G401.6 (cell line): ENCODE measurements around the gene IDH3G.

ENCODE experiments used
- FAIRE-seq: peaks from 2 replicates; lab custom pipeline; 2012; peaks lifted over from hg19 to GRCh38; lab: Jason Lieb, UNC

Gene IDH3G

DNA sequence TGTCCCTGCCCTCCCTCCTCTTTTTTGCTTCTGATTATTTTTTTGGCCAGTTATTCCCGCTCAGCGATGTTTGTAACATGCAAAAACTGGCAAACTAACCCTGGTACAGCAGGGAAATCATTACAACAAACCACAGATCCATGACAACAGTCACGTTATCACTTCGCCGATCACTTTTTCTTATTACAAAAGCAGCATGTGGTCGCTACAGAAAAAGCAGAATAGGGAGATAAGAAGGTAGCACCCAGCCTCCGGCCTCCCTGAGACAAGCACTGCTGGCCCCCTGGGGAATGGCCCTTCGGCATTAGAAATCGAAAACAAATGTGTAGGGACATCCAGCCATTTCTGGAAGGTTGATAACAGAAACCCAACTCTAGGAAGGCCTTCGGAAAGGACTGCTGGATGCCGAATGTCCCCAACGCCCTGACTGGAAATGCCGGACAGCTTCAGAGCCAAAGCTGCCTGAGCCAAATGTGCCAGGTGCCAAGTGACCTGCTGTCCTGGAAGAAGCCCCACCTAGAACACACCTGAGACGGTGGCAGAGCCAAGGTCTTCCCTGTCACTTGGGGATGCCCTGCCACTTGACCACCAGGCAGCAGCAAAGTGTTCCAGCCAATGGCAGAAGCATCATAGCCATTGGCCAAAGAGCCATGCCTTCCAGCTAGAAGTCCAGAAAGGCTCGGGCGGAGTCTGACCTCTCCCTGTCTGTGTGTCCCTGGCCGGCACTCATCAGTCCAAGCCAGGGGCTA lies 2.9 kb downstream of the IDH3G start:
- FAIRE-seq, result no peak

GRCh38 chrX:153789654-153790053 lies 4.5 kb downstream of the IDH3G start:
- FAIRE-seq, result no peak

DNA sequence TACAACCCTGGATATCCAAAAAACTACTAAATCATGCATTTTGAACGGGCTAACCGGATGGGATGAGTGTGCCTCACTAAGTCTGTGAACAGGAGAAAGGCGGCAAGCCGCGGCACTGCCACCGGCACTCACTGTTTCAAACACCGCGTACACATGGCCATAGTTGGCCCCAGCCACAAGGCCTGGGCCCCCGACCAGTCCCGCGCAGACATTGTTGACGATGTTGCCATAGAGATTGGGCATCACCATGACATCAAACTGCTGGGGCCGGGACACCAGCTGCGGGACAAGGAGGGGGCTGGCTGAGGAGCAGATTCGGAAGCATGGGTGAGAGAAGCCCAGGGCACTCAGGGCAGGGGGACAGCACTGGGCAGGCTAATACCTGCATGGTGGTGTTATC lies 7.5 kb downstream of the IDH3G start:
- no peak for FAIRE-seq

- no peak for FAIRE-seq
Measured at GRCh38 chrX:153784325-153784967, 9.7 kb downstream of the IDH3G start.

DNA sequence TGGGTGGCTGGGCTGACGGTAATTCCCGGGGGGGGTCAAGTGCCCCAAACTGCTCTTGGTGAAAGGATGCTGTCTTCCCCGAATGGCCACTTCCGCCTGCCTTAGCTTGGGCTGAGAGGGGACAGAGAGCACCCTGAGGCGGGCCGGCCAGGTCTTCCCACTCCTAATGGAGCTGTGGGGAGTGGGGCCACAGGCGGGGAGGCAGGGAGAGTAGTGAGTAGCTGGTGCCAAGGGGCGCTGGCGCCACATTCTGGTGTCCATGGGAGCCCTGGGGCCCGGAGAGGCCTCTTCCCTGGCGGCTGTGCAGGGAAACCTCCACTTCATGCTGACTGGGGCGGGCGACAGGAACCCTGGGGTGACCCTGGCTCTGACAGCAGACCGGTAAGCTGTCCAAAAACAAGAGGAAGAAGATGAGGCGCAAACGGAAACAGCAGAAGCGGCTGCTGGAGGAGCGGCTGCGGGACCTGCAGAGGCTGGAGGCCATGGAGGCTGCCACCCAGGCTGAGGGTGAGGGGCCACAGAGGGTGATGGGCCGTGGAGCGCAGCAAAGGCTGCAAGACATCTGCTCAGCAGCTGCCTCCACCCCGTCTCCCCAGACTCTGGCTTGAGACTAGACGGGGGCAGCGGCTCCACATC lies 10.7 kb downstream of the IDH3G start:
- no peak for FAIRE-seq

DNA sequence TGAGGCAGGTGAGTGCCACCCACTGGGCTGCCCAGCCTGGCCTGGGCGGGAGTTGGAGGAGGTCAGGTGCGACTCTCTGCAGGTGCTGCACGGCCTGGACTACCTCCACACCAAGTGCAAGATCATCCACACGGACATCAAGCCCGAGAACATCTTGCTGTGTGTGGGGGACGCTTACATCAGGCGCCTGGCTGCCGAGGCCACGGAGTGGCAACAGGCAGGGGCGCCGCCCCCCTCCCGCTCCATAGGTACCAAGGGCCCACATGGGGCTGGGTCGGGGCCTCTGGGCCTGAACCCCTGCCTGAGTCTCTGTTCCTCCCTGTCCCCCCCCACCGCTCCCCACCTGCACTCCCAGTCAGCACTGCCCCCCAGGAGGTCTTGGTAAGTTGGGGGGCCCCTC lies 11.3 kb downstream of the IDH3G start:
- no peak for FAIRE-seq

GRCh38 chrX:153782313-153782712 lies 11.9 kb downstream of the IDH3G start:
- FAIRE-seq, result no peak

DNA sequence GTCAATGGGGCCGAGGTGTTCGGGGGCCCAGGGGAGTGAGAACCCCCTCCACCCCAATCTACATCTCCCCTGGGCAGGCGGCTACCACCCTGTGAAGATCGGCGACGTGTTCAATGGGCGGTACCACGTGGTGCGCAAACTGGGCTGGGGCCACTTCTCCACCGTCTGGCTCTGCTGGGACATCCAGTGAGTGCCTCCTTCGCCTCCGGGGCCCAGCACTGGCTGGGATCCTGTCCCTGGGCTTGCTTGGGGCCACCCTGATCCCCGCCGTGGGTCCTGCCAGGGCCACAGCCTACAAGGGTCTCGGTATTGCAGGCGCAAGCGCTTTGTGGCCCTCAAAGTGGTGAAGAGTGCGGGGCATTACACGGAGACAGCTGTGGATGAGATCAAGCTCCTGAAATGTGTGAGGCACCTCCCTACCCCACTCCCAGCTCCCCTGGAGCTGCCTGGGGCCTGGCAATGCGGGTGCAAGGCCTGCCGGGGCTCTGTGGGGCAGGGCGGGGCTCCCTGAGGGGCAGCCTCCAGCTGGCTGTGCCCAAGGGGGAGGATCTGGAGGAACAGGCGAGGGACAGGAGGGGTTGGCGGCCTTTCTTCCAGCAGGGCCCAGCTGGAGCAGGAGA lies 12.6 kb downstream of the IDH3G start:
- FAIRE-seq, result no peak

DNA sequence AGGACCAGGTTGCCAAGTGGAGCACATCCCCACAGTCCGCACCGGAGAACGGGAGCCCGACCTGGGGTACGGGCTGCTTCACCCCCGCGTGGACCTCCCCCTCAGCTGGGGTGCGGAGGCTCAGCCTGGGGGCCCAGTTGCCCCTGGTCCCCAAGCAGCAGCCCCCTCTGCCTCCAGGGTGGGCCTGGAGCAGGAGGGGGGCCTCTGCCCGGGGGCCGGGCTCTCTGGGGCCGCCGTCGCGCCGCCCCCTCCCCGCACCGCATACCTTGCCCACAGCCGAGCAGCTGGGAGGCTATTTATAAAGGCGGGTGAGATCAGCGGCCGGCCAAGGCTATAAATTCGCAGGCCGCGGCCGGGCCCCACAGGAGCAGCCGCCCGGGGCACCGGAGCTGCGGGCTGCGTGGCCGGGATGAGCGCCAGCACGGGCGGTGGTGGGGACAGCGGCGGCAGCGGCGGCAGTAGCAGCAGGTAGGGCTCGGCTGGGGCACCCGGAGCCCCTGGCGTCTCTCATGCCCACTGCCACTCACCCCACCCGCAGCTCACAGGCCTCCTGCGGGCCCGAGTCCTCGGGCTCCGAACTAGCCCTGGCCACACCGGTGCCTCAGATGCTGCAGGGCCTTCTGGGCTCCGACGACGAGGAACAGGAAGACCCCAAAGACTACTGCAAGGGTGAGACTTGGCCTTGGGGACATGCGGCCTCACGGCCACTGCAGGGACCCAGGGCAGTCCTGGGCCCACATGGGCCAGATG lies 13.3 kb downstream of the IDH3G start, which contains the start of gene SRPK3:
Gene SRPK3 (plus strand): TSS at position 364 of the 750 bp plus-strand sequence. CDS start 46 bp downstream, at position 410.
- no peak for FAIRE-seq

- FAIRE-seq, result no peak
Measured at GRCh38 chrX:153779891-153780677, 14.1 kb downstream of the IDH3G start.

DNA sequence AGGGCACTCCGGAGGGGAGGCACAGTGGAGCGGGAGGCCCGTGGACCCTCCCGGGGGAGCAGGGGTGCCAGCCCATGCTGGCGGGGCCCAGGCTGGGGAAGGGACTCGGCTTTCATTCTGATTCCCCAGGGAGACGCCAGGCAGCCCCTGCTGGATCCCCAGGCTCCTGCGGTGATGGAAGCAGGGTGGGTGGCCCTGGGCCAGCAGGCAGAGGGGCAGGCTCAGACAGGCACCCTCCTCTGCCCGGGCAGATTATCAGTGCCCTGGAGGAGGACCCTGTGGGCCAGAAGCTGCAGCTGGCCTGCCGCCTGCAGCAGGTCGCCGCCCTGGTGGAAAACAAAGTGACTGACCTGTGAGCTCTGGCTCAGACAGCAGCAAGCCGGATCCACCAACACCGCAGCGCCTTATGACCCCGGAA lies 15.5 kb downstream of the IDH3G start:
- no peak for FAIRE-seq

- FAIRE-seq, result no peak
Measured at GRCh38 chrX:153778181-153778580, 16.0 kb downstream of the IDH3G start.

DNA sequence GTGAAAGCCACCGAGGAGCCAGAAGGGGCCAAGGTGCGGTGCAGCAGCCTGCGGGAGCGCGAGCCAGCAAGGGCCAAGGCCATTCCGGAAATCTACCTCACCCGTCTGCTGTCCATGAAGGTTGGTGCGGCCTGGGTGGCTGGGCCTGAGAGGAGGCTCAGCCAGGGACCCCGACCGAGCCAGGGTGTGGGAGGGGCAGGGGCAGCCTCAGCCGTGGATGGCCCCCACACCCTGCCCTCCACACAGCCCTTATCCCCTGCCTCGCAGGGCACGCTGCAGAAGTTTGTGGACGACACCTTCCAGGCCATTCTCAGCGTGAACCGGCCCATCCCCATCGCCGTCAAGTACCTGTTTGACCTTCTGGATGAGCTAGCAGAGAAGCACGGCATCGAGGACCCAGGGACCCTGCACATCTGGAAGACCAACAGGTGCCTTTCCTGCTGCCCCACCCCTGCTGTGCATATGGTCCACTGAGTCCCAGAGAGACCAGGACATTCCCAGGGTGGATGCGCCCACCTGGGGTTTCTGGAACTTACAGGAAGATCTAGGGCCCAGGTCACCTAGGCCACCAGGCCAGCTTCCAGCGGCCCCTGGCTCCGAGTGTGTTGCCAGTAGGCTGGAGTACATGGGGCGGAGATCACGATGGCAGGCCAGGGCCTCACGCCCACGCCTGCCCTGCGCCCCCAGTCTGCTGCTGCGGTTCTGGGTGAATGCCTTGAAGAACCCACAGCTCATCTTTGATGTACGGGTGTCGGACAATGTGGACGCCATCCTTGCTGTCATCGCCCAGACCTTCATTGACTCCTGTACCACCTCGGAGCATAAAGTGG lies 16.7 kb downstream of the IDH3G start:
- no peak for FAIRE-seq

DNA sequence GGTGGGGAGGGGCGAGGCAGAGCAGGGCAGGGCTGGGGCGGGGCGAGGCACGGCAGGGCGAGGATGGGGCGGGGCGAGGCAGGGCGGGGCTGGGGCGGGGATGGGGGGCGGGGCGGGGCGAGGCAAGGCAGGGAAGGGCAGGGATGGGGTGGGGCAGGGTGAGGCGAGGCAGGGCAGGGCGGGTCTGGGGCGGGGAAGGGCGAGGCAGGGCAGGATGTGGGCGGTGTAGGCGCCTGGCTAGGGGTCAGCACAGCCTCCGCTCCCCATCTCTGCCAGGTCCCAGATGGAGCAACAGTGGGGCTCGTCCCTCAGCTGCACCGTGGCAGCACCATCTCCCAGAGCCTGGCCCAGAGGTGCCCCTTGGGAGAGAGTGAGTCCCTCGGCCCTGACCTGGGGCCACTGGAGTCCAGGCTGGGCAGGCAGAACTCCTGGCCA lies 17.5 kb downstream of the IDH3G start:
- no peak for FAIRE-seq

DNA sequence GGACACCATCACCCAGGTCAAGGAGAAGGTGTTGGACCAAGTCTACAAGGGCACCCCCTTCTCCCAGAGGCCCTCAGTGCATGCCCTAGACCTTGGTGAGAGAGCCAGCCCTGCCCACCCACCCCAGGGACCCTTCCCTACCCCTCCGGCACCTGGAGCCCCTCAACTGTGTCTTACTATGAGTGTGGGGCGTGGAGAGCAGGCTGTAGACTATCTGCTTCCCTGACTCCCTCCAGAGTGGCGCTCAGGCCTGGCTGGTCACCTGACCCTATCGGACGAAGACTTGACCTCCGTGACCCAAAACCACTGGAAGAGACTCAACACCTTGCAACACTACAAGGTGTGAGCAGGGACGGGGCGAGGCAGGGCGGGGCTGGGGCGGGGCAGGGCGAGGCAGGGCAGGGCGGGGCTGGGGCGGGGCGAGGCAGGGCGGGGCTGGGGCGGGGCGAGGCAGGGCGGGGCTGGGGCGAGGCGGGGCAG lies 18.0 kb downstream of the IDH3G start:
- FAIRE-seq, result no peak

- FAIRE-seq, result no peak
Measured at GRCh38 chrX:153775293-153776119, 18.7 kb downstream of the IDH3G start.

DNA sequence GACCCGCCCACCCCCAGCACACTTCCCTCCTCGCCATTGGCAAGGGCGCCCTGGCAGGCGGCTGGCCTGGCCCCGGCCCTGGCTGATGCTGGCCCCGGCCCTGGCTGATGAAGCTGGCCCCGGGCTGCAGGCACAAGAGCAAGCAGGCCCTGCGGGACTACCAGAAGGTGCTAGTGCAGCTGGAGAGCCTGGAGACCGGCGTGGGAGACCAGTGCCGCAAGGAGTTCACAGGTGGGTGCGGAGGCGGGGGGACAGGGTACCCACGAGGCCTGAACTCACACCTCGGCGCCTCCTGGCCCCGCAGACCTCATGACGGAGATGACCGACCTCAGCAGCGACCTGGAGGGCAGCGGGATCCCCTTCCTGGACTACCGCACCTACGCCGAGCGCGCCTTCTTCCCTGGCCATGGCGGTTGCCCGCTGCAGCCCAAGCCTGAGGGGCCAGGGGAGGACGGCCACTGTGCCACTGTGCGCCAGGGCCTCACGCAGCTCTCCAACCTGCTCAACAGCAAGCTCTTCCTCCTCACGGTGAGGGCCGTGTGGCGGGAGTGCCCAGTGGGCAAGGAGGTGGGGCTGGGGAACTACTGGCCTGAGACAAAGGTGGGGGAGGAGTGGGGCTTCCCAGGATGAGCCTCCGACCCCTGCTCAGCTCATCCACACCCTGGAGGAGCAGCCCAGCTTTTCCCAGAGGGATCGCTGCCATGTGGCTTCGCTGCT lies 19.4 kb downstream of the IDH3G start:
- no peak for FAIRE-seq

DNA sequence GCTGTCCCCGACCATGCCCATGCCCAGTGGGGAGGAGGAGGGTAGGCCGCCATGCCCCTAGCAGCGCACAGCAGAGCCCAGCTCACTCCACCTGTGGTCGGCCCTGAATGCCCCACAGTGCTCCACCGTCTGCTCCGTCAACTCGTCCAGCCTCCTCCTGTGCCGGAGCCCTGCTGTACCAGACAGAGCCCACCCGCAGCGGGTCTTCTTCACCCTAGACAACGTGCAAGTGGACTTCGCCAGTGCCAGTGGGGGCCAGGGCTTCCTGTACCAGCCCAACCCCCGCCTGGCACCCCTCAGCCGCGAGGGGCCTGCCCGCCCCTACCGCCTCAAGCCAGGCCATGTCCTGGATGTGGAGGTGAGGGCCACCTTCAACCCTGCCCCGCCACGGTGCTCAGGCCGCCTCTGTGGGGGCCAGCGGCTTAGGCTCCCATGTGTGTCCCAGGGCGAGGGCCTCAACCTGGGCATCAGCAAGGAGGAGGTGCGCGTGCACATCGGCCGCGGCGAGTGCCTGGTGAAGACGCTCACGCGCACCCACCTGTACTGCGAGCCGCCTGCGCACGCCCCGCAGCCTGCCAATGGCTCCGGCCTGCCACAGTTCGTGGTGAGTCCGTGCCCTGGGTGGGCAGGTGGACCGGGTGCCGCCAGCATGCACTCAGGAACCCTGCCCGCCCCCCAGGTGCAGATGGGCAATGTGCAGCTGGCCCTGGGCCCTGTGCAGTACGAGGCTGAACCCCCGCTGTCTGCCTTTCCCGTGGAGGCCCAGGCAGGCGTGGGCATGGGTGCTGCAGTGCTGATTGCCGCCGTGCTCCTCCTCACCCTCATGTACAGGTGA lies 20.2 kb downstream of the IDH3G start:
- FAIRE-seq, result no peak
